HepG2 (cell line): ENCODE results near the gene HDGF. TPM values are rescaled to one million over a fixed set of nuclear protein-coding genes. Genes with fewer than 3 reads are reported as not detected.

Source experiments
- ARID5B ChIP-seq: IDR thresholded peaks from 2 replicates; pipeline ENCODE4 v1.4.0; 2020; ENCODE audit warnings: mild to moderate bottlenecking, missing genetic modification reagents
- DMAP1 ChIP-seq: IDR thresholded peaks from 2 replicates; pipeline ENCODE4 v1.6.1; 2016
- JARID2 ChIP-seq: sonication (generic); formaldehyde crosslinking; IDR thresholded peaks from 2 replicates; pipeline ENCODE4 v1.8.1; 2023; ENCODE audit warnings: missing genetic modification reagents, inconsistent platforms; ENCODE audit not compliant: insufficient replicate concordance
- KDM5B ChIP-seq: sonication (generic); formaldehyde crosslinking; IDR thresholded peaks from 2 replicates; pipeline ENCODE4 v1.4.0; 2020; ENCODE audit warnings: missing genetic modification reagents, mild to moderate bottlenecking, borderline replicate concordance
- MTF1 ChIP-seq: sonication (generic); formaldehyde crosslinking; IDR thresholded peaks from 2 replicates; pipeline ENCODE4 v1.5.0; 2020; ENCODE audit warnings: missing genetic modification reagents
- NR2C2 ChIP-seq: sonication (generic); formaldehyde crosslinking; IDR thresholded peaks from 2 replicates; pipeline ENCODE4 v1.4.0; 2020; ENCODE audit warnings: missing genetic modification reagents, mild to moderate bottlenecking, moderate library complexity, borderline replicate concordance
- PCBP1 ChIP-seq: fragments of 200-400 bp; formaldehyde crosslinking; IDR thresholded peaks from 2 replicates; pipeline ENCODE4 v1.6.1; 2017; ENCODE audit warnings: mild to moderate bottlenecking, low read depth, low read length, borderline replicate concordance
- PHF5A ChIP-seq: IDR thresholded peaks from one replicate; pipeline ENCODE4 v1.6.1; 2018; ENCODE audit warnings: low read depth, missing genetic modification reagents; ENCODE audit not compliant: unreplicated experiment
- REPIN1 ChIP-seq: sonication (generic); formaldehyde crosslinking; IDR thresholded peaks from 2 replicates; pipeline ENCODE4 v1.8.0; 2022; ENCODE audit warnings: missing genetic modification reagents, low read depth, mild to moderate bottlenecking, borderline replicate concordance
- TBX2 ChIP-seq: sonication (generic); formaldehyde crosslinking; IDR thresholded peaks from 2 replicates; pipeline ENCODE4 v1.5.0; 2020; ENCODE audit warnings: missing genetic modification reagents, mild to moderate bottlenecking, borderline replicate concordance
- THAP11 ChIP-seq: IDR thresholded peaks from 2 replicates; pipeline ENCODE4 v1.6.1; 2016; ENCODE audit warnings: missing biosample characterization, missing genetic modification reagents
- TRIM24 ChIP-seq: sonication (generic); formaldehyde crosslinking; IDR thresholded peaks from 2 replicates; pipeline ENCODE4 v1.8.0; 2022; ENCODE audit warnings: mild to moderate bottlenecking, missing genetic modification reagents
- ZBTB20 ChIP-seq: sonication (generic); formaldehyde crosslinking; IDR thresholded peaks from 2 replicates; pipeline ENCODE4 v1.8.1; 2023; ENCODE audit warnings: missing genetic modification reagents, low read depth, mild to moderate bottlenecking, borderline replicate concordance
- ZFP41 ChIP-seq: sonication (generic); formaldehyde crosslinking; IDR thresholded peaks from 2 replicates; pipeline ENCODE4 v1.4.0; 2020; ENCODE audit warnings: mild to moderate bottlenecking, missing genetic modification reagents, borderline replicate concordance
- ZNF230 ChIP-seq: sonication (generic); formaldehyde crosslinking; IDR thresholded peaks from 2 replicates; pipeline ENCODE4 v1.4.0; 2020; ENCODE audit warnings: mild to moderate bottlenecking, missing genetic modification reagents
- ZNF281 ChIP-seq: sonication (generic); formaldehyde crosslinking; IDR thresholded peaks from 2 replicates; pipeline ENCODE4 v1.4.0; 2020; ENCODE audit warnings: missing genetic modification reagents, borderline replicate concordance
- ZNF883 ChIP-seq: sonication (generic); formaldehyde crosslinking; IDR thresholded peaks from 2 replicates; pipeline ENCODE4 v1.5.1; 2020; ENCODE audit warnings: mild to moderate bottlenecking, missing genetic modification reagents; ENCODE audit errors: not compliant biosample characterization
- polyA plus RNA-seq, 8 experiments: library from polyadenylated mRNA; depleted of rRNA in 3 of 8; stranded (reverse) in 7 of 8; unstranded in 1 of 8; fragments of >200 nt; fragmentation: Illumina TruSeq in 4 of 8; extraction: Trizol in 4 of 8; gene quantifications; 2 replicates each; pipeline versions ENCODE4 v1.2.1 to v1.2.3, GENCODE V29; 2011 to 2016; ENCODE audit warnings: low read depth in 4 of 8, missing spikeins in 1 of 8, mixed read lengths in 1 of 8; ENCODE audit not compliant: insufficient read depth in 1 of 8
- total RNA-seq, 5 experiments: library from RNA; depleted of rRNA; stranded (reverse); fragments of >200 nt; fragmentation: Illumina TruSeq; extraction: Trizol; gene quantifications; 2 replicates each; pipeline ENCODE4 v1.2.3, GENCODE V29; 2016; ENCODE audit warnings: low read depth in 1 of 5
- TF ChIP-seq, protein P1 (sequence below): IDR thresholded peaks from 2 replicates; pipeline ENCODE4 v1.6.1; 2016; ENCODE audit warnings: missing compliant biosample characterization, missing genetic modification reagents, borderline replicate concordance
- TF ChIP-seq, protein P2 (sequence below): sonication (generic); formaldehyde crosslinking; IDR thresholded peaks from 2 replicates; pipeline ENCODE4 v1.8.1; 2023; ENCODE audit warnings: mild to moderate bottlenecking, missing genetic modification reagents

HDGF gene
- total and polyA plus RNA-seq, 2 of the 13 experiments (the other 11 are each of a cell fraction or from before 2014, with no cell fraction given) = 156 to 196 TPM

DNA sequence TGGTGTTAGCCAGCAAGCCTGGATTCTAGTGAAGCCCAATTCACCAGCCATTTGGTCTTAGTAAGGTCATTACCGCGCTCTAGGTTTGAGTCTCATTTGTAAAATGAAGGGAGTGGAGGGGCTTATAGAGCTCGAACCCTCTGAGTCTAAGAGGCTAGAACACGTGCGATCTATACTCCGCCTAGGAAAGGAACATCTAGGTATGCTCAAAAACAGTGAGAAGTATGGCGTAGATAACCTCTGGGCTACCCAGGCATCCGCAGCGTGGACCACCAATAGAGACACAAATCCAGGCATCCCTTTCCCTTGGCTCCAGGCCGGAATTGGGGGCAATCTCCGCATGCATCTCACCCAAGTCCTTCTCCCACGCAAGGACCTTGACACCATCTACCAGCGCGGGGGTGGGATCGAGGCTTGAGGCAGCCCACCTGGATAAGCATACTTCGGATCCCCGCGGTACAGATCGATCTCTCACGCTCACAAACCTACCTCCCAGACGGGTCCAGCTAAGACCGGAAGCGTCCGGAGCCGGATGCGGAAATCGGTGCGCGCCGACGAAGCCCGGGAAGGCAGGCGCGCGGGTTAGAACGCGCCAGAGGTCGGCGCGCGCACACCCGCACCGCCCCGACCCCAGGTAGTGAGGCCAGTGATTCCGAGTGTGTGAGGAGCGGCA, 23.4 kb downstream of the HDGF start, which contains the start of gene METTL25B (continued):
- TF ChIP-seq, protein P1, sequence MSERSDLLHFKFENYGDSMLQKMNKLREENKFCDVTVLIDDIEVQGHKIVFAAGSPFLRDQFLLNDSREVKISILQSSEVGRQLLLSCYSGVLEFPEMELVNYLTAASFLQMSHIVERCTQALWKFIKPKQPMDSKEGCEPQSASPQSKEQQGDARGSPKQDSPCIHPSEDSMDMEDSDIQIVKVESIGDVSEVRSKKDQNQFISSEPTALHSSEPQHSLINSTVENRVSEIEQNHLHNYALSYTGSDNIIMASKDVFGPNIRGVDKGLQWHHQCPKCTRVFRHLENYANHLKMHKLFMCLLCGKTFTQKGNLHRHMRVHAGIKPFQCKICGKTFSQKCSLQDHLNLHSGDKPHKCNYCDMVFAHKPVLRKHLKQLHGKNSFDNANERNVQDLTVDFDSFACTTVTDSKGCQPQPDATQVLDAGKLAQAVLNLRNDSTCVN (CRISPR knock-in tag) = peak; percentile 8; the same call in 1 of the 2 replicates
- peak; percentile 44; the same call in 1 of the 2 replicates for TF ChIP-seq REPIN1 (CRISPR knock-in tag)
- no peak for TF ChIP-seq ZFP41 (CRISPR knock-in tag)
- TF ChIP-seq PCBP1 = no peak
- peak; percentile 52; the same call in 1 of the 2 replicates for TF ChIP-seq ZNF230 (CRISPR knock-in tag)
- 0 out of 2 replicates have a peak, but pooled peaks have one; percentile 4 for TF ChIP-seq ZNF281 (CRISPR knock-in tag)
- TF ChIP-seq NR2C2 (CRISPR knock-in tag) = 0 out of 2 replicates have a peak, but pooled peaks have one; percentile 21
- TF ChIP-seq JARID2 = no peak
- TF ChIP-seq TBX2 (CRISPR knock-in tag) = peak; percentile 17; the same call in 1 of the 2 replicates
- 0 out of 2 replicates have a peak, but pooled peaks have one; percentile 16 for TF ChIP-seq ZBTB20 (CRISPR knock-in tag)
- peak; percentile 5; the same call in 1 of the 2 replicates for TF ChIP-seq ARID5B
- TF ChIP-seq DMAP1 = 0 out of 2 replicates have a peak, but pooled peaks have one; percentile 39
- TF ChIP-seq PHF5A = no peak
- TF ChIP-seq TRIM24 (CRISPR knock-in tag) = no peak
- TF ChIP-seq, protein P2, sequence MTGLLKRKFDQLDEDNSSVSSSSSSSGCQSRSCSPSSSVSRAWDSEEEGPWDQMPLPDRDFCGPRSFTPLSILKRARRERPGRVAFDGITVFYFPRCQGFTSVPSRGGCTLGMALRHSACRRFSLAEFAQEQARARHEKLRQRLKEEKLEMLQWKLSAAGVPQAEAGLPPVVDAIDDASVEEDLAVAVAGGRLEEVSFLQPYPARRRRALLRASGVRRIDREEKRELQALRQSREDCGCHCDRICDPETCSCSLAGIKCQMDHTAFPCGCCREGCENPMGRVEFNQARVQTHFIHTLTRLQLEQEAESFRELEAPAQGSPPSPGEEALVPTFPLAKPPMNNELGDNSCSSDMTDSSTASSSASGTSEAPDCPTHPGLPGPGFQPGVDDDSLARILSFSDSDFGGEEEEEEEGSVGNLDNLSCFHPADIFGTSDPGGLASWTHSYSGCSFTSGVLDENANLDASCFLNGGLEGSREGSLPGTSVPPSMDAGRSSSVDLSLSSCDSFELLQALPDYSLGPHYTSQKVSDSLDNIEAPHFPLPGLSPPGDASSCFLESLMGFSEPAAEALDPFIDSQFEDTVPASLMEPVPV (CRISPR knock-in tag) = 0 out of 2 replicates have a peak, but pooled peaks have one; percentile 23
- peak; percentile 3; the same call in 1 of the 2 replicates for TF ChIP-seq KDM5B
- peak; percentile 43 for TF ChIP-seq ZNF883 (CRISPR knock-in tag)
- peak; percentile 89 for TF ChIP-seq THAP11 (CRISPR knock-in tag)
- TF ChIP-seq MTF1 (CRISPR knock-in tag) = no peak
